Activated T-cell treated with anti-CD3 and anti-CD28 coated beads, Interleukin-2, amount 50 U/mL, for 72 hours (primary cell): Measurements from ENCODE around the gene LSAMP. TPM values are rescaled to one million over a fixed set of nuclear protein-coding genes. Genes with fewer than 3 reads are reported as not detected.

Experiments
- ATAC-seq, 2 donors: fragments of 150-1000 bp; cut with Tn5 transposase; replicated peaks in 1 of 2; 2 replicates each; pipeline ENCODE4 v1.10.0; 2021; ENCODE audit warnings: moderate library complexity in 2 of 2, mild to moderate bottlenecking in 1 of 2
- DNase-seq, 2 donors: peaks; one replicate each; pipeline ENCODE4 v3.0.0; 2021 to 2022; ENCODE audit warnings: mixed read lengths in 1 of 2
- H3K27ac Mint-ChIP-seq: one replicate; pipeline ENCODE4 v1.8.0; 2022; ENCODE audit warnings: mild to moderate bottlenecking, moderate library complexity, mixed read lengths
- H3K27me3 Mint-ChIP-seq: one replicate; pipeline ENCODE4 v1.8.0; 2022; ENCODE audit warnings: low read depth, mixed read lengths
- H3K36me3 Mint-ChIP-seq, 2 donors: one replicate each; pipeline ENCODE4 v1.8.0; 2022; ENCODE audit warnings: mixed read lengths in 2 of 2, mild to moderate bottlenecking in 1 of 2; ENCODE audit not compliant: insufficient read depth in 2 of 2
- H3K4me1 Mint-ChIP-seq: one replicate; pipeline ENCODE4 v1.8.0; 2022; ENCODE audit warnings: low read depth, mixed read lengths
- H3K4me3 Mint-ChIP-seq, 2 donors: one replicate each; pipeline ENCODE4 v1.8.0; 2022; ENCODE audit warnings: mild to moderate bottlenecking in 2 of 2, mixed read lengths in 2 of 2, moderate library complexity in 2 of 2
- H3K9me3 Mint-ChIP-seq, 2 donors: one replicate each; pipeline ENCODE4 v1.8.0; 2022; ENCODE audit warnings: mixed read lengths in 2 of 2
- total RNA-seq, 2 donors: library from RNA; stranded (reverse); gene quantifications; one replicate each; pipeline ENCODE4 v1.2.3, GENCODE V29; 2022

LSAMP gene
- total RNA-seq, 2 donors from 2014 or later: not detected

GRCh38 chr3:116260491-116260890, 184.8 kb downstream of the LSAMP start:
- no peaks in the 10 kb centered on the region for H3K36me3 Mint-ChIP-seq
- ATAC-seq: no peak
- H3K4me3 Mint-ChIP-seq: no peak overlapping the region
- H3K9me3 Mint-ChIP-seq: peaks cover 0 to 4% of the 10 kb centered on the region in 2 donors
- DNase-seq: no peak
- no peaks in the 10 kb centered on the region for H3K4me1 Mint-ChIP-seq
- H3K27me3 Mint-ChIP-seq: no peaks in the 10 kb centered on the region
- H3K27ac Mint-ChIP-seq: no peak overlapping the region

- ATAC-seq (no peak), DNase-seq (no peak)
- Mint-ChIP-seq H3K36me3 (no peaks in the 10 kb centered on the region), H3K9me3 (peaks cover 0 to 4% of the 10 kb centered on the region in 2 donors), H3K27me3 (no peaks in the 10 kb centered on the region), H3K27ac (no peak overlapping the region), H3K4me1 (no peaks in the 10 kb centered on the region), H3K4me3 (no peak overlapping the region)
Observed at GRCh38 chr3:116259984-116260383, 185.3 kb downstream of the LSAMP start.

- Mint-ChIP-seq H3K27ac (no peak overlapping the region), H3K9me3 (peaks cover 0 to 4% of the 10 kb centered on the region in 2 donors), H3K36me3 (no peaks in the 10 kb centered on the region), H3K4me1 (no peaks in the 10 kb centered on the region), H3K4me3 (no peak overlapping the region), H3K27me3 (no peaks in the 10 kb centered on the region)
- no peak for ATAC-seq
- no peak for DNase-seq
Observed at GRCh38 chr3:116256843-116257485, 188.3 kb downstream of the LSAMP start.

- no peak overlapping the region for H3K27ac Mint-ChIP-seq
- no peak for DNase-seq
- peaks cover 0 to 4% of the 10 kb centered on the region in 2 donors for H3K9me3 Mint-ChIP-seq
- no peaks in the 10 kb centered on the region for H3K4me1 Mint-ChIP-seq
- no peaks in the 10 kb centered on the region for H3K36me3 Mint-ChIP-seq
- ATAC-seq: no peak
- H3K27me3 Mint-ChIP-seq: no peaks in the 10 kb centered on the region
- no peak overlapping the region for H3K4me3 Mint-ChIP-seq
Observed at GRCh38 chr3:116254541-116254940, 190.7 kb downstream of the LSAMP start.

GRCh38 chr3:116253511-116253910, 191.8 kb downstream of the LSAMP start:
- no peak overlapping the region for H3K27ac Mint-ChIP-seq
- H3K4me3 Mint-ChIP-seq: no peak overlapping the region
- H3K4me1 Mint-ChIP-seq: no peaks in the 10 kb centered on the region
- H3K27me3 Mint-ChIP-seq: no peaks in the 10 kb centered on the region
- H3K9me3 Mint-ChIP-seq: peaks cover 0 to 4% of the 10 kb centered on the region in 2 donors
- no peak for ATAC-seq
- H3K36me3 Mint-ChIP-seq: no peaks in the 10 kb centered on the region
- DNase-seq: no peak

GRCh38 chr3:116247605-116248004, 197.7 kb downstream of the LSAMP start:
- no peaks in the 10 kb centered on the region for H3K27me3 Mint-ChIP-seq

GRCh38 chr3:116246406-116246980, 198.8 kb downstream of the LSAMP start:
- H3K4me1 Mint-ChIP-seq: no peaks in the 10 kb centered on the region
- H3K27ac Mint-ChIP-seq: no peak overlapping the region
- H3K9me3 Mint-ChIP-seq: peaks cover 2 to 4% of the 10 kb centered on the region in 2 donors
- ATAC-seq (no peak), DNase-seq (no peak)
- H3K36me3 Mint-ChIP-seq: no peaks in the 10 kb centered on the region
- no peak overlapping the region for H3K4me3 Mint-ChIP-seq
- H3K27me3 Mint-ChIP-seq: no peaks in the 10 kb centered on the region

More at GRCh38 chr3:116247605-116248004, 197.7 kb downstream of the LSAMP start:
- Mint-ChIP-seq H3K4me1 (no peaks in the 10 kb centered on the region), H3K27ac (no peak overlapping the region), H3K9me3 (peaks cover 0 to 3% of the 10 kb centered on the region in 2 donors), H3K4me3 (no peak overlapping the region), H3K36me3 (no peaks in the 10 kb centered on the region)
- ATAC-seq (no peak), DNase-seq (no peak)

GRCh38 chr3:116242825-116243224, 202.5 kb downstream of the LSAMP start:
- Mint-ChIP-seq H3K4me1 (no peaks in the 10 kb centered on the region), H3K36me3 (no peaks in the 10 kb centered on the region), H3K27ac (no peak overlapping the region), H3K4me3 (no peak overlapping the region), H3K9me3 (peaks cover 2 to 5% of the 10 kb centered on the region in 2 donors), H3K27me3 (no peaks in the 10 kb centered on the region)
- DNase-seq (no peak), ATAC-seq (no peak)

GRCh38 chr3:116241677-116242076, 203.6 kb downstream of the LSAMP start:
- Mint-ChIP-seq H3K27ac (no peak overlapping the region), H3K4me1 (no peaks in the 10 kb centered on the region), H3K27me3 (no peaks in the 10 kb centered on the region), H3K36me3 (no peaks in the 10 kb centered on the region), H3K4me3 (no peak overlapping the region), H3K9me3 (peaks cover 2 to 5% of the 10 kb centered on the region in 2 donors)
- DNase-seq (no peak), ATAC-seq (no peak)

- ATAC-seq: no peak
- Mint-ChIP-seq H3K27me3 (no peaks in the 10 kb centered on the region), H3K36me3 (no peaks in the 10 kb centered on the region)
Observed at GRCh38 chr3:116240261-116240660, 205.0 kb downstream of the LSAMP start.

GRCh38 chr3:116238846-116239565, 206.3 kb downstream of the LSAMP start:
- H3K27ac Mint-ChIP-seq: no peak overlapping the region
- H3K36me3 Mint-ChIP-seq: no peaks in the 10 kb centered on the region
- ATAC-seq: no peak
- no peaks in the 10 kb centered on the region for H3K4me1 Mint-ChIP-seq
- DNase-seq: no peak
- H3K4me3 Mint-ChIP-seq: no peak overlapping the region
- no peaks in the 10 kb centered on the region for H3K27me3 Mint-ChIP-seq
- H3K9me3 Mint-ChIP-seq: peaks cover 2 to 5% of the 10 kb centered on the region in 2 donors

More at GRCh38 chr3:116240261-116240660, 205.0 kb downstream of the LSAMP start:
- no peak for DNase-seq
- Mint-ChIP-seq H3K4me1 (no peaks in the 10 kb centered on the region), H3K4me3 (no peak overlapping the region), H3K27ac (no peak overlapping the region), H3K9me3 (peaks cover 2 to 5% of the 10 kb centered on the region in 2 donors)

- Mint-ChIP-seq H3K27ac (no peak overlapping the region), H3K4me3 (no peak overlapping the region), H3K27me3 (no peaks in the 10 kb centered on the region), H3K4me1 (no peaks in the 10 kb centered on the region), H3K36me3 (no peaks in the 10 kb centered on the region), H3K9me3 (peaks cover 0 to 4% of the 10 kb centered on the region in 2 donors)
- no peak for DNase-seq
- ATAC-seq: no peak
Observed at GRCh38 chr3:116233711-116234357, 211.5 kb downstream of the LSAMP start.

GRCh38 chr3:116230431-116231020, 214.8 kb downstream of the LSAMP start:
- DNase-seq (no peak), ATAC-seq (no peak)
- H3K9me3 Mint-ChIP-seq: peaks cover 0 to 5% of the 10 kb centered on the region in 2 donors
- H3K27me3 Mint-ChIP-seq: no peaks in the 10 kb centered on the region
- no peaks in the 10 kb centered on the region for H3K4me1 Mint-ChIP-seq
- no peaks in the 10 kb centered on the region for H3K36me3 Mint-ChIP-seq
- H3K4me3 Mint-ChIP-seq: no peak overlapping the region
- no peak overlapping the region for H3K27ac Mint-ChIP-seq
